VCaP (cell line): ENCODE measurements around the gene FRY.
A peak's percentile ranks its signal among the peaks of the same experiment; 100 is the strongest.

Source experiments
- H3K27ac ChIP-seq: fragments of 450-650 bp; 2 replicates; pipeline ENCODE4 v1.5.1; 2017
- CTCF ChIP-seq: fragments of 450-650 bp; conservative IDR thresholded peaks from 2 replicates; pipeline ENCODE4 v1.5.1; 2017; ENCODE audit warnings: mild to moderate bottlenecking, moderate library complexity

Gene FRY

GRCh38 chr13:32237681-32238080 is 206.1 kb downstream of the FRY start:
- TF ChIP-seq CTCF: no peak
- H3K27ac ChIP-seq: no peak overlapping the region

- TF ChIP-seq CTCF: no peak
- H3K27ac ChIP-seq: no peak overlapping the region
These were observed 212.1 kb downstream of the FRY start for GRCh38 chr13:32243695-32244094.

GRCh38 chr13:32245555-32245954 is 214.0 kb downstream of the FRY start:
- TF ChIP-seq CTCF: no peak
- H3K27ac ChIP-seq: no peak overlapping the region

GRCh38 chr13:32246468-32246867 is 214.9 kb downstream of the FRY start:
- peak; percentile 84 for TF ChIP-seq CTCF
- no peak overlapping the region for H3K27ac ChIP-seq

- TF ChIP-seq CTCF: no peak
- H3K27ac ChIP-seq: no peak overlapping the region; the same call in 1 of the 2 replicates
These were observed 216.3 kb downstream of the FRY start for GRCh38 chr13:32247887-32248286.

GRCh38 chr13:32248801-32249200 is 217.2 kb downstream of the FRY start:
- no peak for TF ChIP-seq CTCF
- no peak overlapping the region for H3K27ac ChIP-seq

GRCh38 chr13:32252812-32253438 is 221.4 kb downstream of the FRY start:
- H3K27ac ChIP-seq: peak overlapping the region; percentile 57
- TF ChIP-seq CTCF: no peak
